ENCODE data around the gene ATP8A2.

Gene ATP8A2

GRCh38 chr13:25961294-25961693, 589.5 kb downstream of the ATP8A2 start:
- no peak for TF ChIP-seq CTCF (IDR thresholded peaks at IDR 0.05)
- Histone ChIP-seq H3K36me3 (no peaks in the 10 kb centered on the region), H3K4me1 (ENCODE audit: control insufficient read depth in 1 of 2, insufficient read depth in 1 of 2, low read depth in 1 of 2, low read length in 1 of 2) (no peaks in the 10 kb centered on the region), H3K27ac (no peak overlapping the region), H3K4me3 (ENCODE audit: low read depth in 1 of 2, low read length in 1 of 2) (no peak overlapping the region), H3K9me3 (no peaks in the 10 kb centered on the region), H3K27me3 (no peaks in the 10 kb centered on the region)

GRCh38 chr13:25963674-25964073, 591.9 kb downstream of the ATP8A2 start:
- H3K4me3 ChIP-seq (ENCODE audit: low read depth in 1 of 2, low read length in 1 of 2), result no peak overlapping the region
- H3K36me3 ChIP-seq, result no peaks in the 10 kb centered on the region
- no peaks in the 10 kb centered on the region for H3K27me3 ChIP-seq
- no peak for TF ChIP-seq CTCF (IDR thresholded peaks at IDR 0.05)
- H3K27ac ChIP-seq, result no peak overlapping the region
- H3K4me1 ChIP-seq (ENCODE audit: control insufficient read depth in 1 of 2, insufficient read depth in 1 of 2, low read depth in 1 of 2, low read length in 1 of 2), result no peaks in the 10 kb centered on the region
- H3K9me3 ChIP-seq, result no peaks in the 10 kb centered on the region

GRCh38 chr13:25965596-25965995, 593.8 kb downstream of the ATP8A2 start:
- Histone ChIP-seq H3K9me3 (no peaks in the 10 kb centered on the region), H3K27me3 (no peaks in the 10 kb centered on the region), H3K36me3 (no peaks in the 10 kb centered on the region), H3K4me3 (ENCODE audit: low read depth in 1 of 2, low read length in 1 of 2) (no peak overlapping the region), H3K27ac (no peak overlapping the region), H3K4me1 (ENCODE audit: control insufficient read depth in 1 of 2, insufficient read depth in 1 of 2, low read depth in 1 of 2, low read length in 1 of 2) (no peaks in the 10 kb centered on the region)
- TF ChIP-seq CTCF (IDR thresholded peaks at IDR 0.05), result no peak

GRCh38 chr13:25966086-25966485, 594.3 kb downstream of the ATP8A2 start:
- H3K9me3 ChIP-seq, result no peaks in the 10 kb centered on the region
- no peak for TF ChIP-seq CTCF (IDR thresholded peaks at IDR 0.05)
- no peaks in the 10 kb centered on the region for H3K27me3 ChIP-seq
- H3K27ac ChIP-seq, result no peak overlapping the region
- no peaks in the 10 kb centered on the region for H3K36me3 ChIP-seq
- H3K4me3 ChIP-seq (ENCODE audit: low read depth in 1 of 2, low read length in 1 of 2), result no peak overlapping the region
- no peaks in the 10 kb centered on the region for H3K4me1 ChIP-seq (ENCODE audit: control insufficient read depth in 1 of 2, insufficient read depth in 1 of 2, low read depth in 1 of 2, low read length in 1 of 2)

- no peaks in the 10 kb centered on the region for H3K27me3 ChIP-seq
- H3K4me3 ChIP-seq (ENCODE audit: low read depth in 1 of 2, low read length in 1 of 2), result no peak overlapping the region
- H3K36me3 ChIP-seq, result no peaks in the 10 kb centered on the region
- no peak for TF ChIP-seq CTCF (IDR thresholded peaks at IDR 0.05)
- H3K27ac ChIP-seq, result no peak overlapping the region
- H3K4me1 ChIP-seq (ENCODE audit: control insufficient read depth in 1 of 2, insufficient read depth in 1 of 2, low read depth in 1 of 2, low read length in 1 of 2), result no peaks in the 10 kb centered on the region
- no peaks in the 10 kb centered on the region for H3K9me3 ChIP-seq
These were observed 595.4 kb downstream of the ATP8A2 start for GRCh38 chr13:25967144-25967543.

GRCh38 chr13:25971047-25971446, 599.3 kb downstream of the ATP8A2 start:
- Histone ChIP-seq H3K4me3 (ENCODE audit: low read depth in 1 of 2, low read length in 1 of 2) (no peak overlapping the region), H3K27me3 (peaks cover under 1% of the 10 kb centered on the region), H3K27ac (no peak overlapping the region), H3K36me3 (no peaks in the 10 kb centered on the region), H3K9me3 (no peaks in the 10 kb centered on the region), H3K4me1 (ENCODE audit: control insufficient read depth in 1 of 2, insufficient read depth in 1 of 2, low read depth in 1 of 2, low read length in 1 of 2) (no peaks in the 10 kb centered on the region)
- TF ChIP-seq CTCF (IDR thresholded peaks at IDR 0.05), result no peak

All from neutrophil (primary cell).